Right atrium auricular region (tissue), 2 donors: ENCODE data around the gene KRT35. TPM values are rescaled to one million over a fixed set of nuclear protein-coding genes. Genes with fewer than 3 reads are reported as not detected.

ENCODE experiments used
- DNase-seq: peaks from one replicate; pipeline ENCODE4 v3.0.0-alpha.2; 2019; ENCODE audit warnings: low spot score
- H3K27ac ChIP-seq, 2 donors: fragments of 200-600 bp; sonication (generic); 1 replicate in 1 of 2; 2 replicates in 1 of 2; pipeline ENCODE4 v1.5.1; 2016 to 2019
- H3K27me3 ChIP-seq, 2 donors: fragments of 200-600 bp; sonication (generic); one replicate each; pipeline versions ENCODE4 v1.5.1 to v1.6.0; 2017 to 2019
- H3K36me3 ChIP-seq: fragments of 200-600 bp; sonication (generic); one replicate; pipeline ENCODE4 v1.5.1; 2016
- H3K4me1 ChIP-seq, 2 donors: fragments of 200-600 bp; sonication (generic); one replicate each; pipeline versions ENCODE4 v1.5.1 to v1.6.0; 2017 to 2019
- H3K4me3 ChIP-seq, 2 donors: fragments of 200-600 bp; sonication (generic); 1 replicate in 1 of 2; 2 replicates in 1 of 2; pipeline ENCODE4 v1.5.1; 2017 to 2019; ENCODE audit warnings: mild to moderate bottlenecking in 1 of 2, moderate library complexity in 1 of 2
- H3K9me3 ChIP-seq, 2 donors: fragments of 200-600 bp; sonication (generic); one replicate each; pipeline ENCODE4 v1.5.1; 2019
- CTCF ChIP-seq, 2 donors: fragments of 200-600 bp; sonication (generic); IDR thresholded peaks; one replicate each; pipeline ENCODE4 v1.5.1; 2019; ENCODE audit warnings: antibody characterized with exemption in 2 of 2
- microRNA-seq, 2 donors: library from miRNA; unstranded; fragments of <30 nt; microRNA quantifications; one replicate each; pipeline ENCODE4, GENCODE V29; 2016 to 2017; ENCODE audit warnings: borderline number of aligned reads in 2 of 2, borderline replicate concordance in 1 of 2
- total RNA-seq, 2 donors: library from RNA; depleted of rRNA; stranded (reverse); fragments of >200 nt; gene quantifications; one replicate each; pipeline ENCODE4 v1.1.0, GENCODE V29; 2016

The KRT35 gene
- total RNA-seq, 2 donors from 2014 or later = not detected

GRCh38 chr17:41429667-41430066, 51.3 kb downstream of the KRT35 start:
- H3K27ac ChIP-seq = no peak overlapping the region
- H3K27me3 ChIP-seq = no peaks in the 10 kb centered on the region
- H3K36me3 ChIP-seq = no peaks in the 10 kb centered on the region
- H3K9me3 ChIP-seq = no peaks in the 10 kb centered on the region
- no peak for DNase-seq
- TF ChIP-seq CTCF (IDR thresholded peaks at IDR 0.05) = no peak
- no peak overlapping the region for H3K4me3 ChIP-seq
- H3K4me1 ChIP-seq = no peaks in the 10 kb centered on the region

GRCh38 chr17:41428591-41429291, 52.2 kb downstream of the KRT35 start:
- no peak for TF ChIP-seq CTCF (IDR thresholded peaks at IDR 0.05)

More at GRCh38 chr17:41428591-41429291, 52.2 kb downstream of the KRT35 start:
- H3K9me3 ChIP-seq = no peaks in the 10 kb centered on the region
- no peaks in the 10 kb centered on the region for H3K4me1 ChIP-seq
- H3K36me3 ChIP-seq = no peaks in the 10 kb centered on the region
- no peak overlapping the region for H3K27ac ChIP-seq
- DNase-seq = no peak
- H3K4me3 ChIP-seq = no peak overlapping the region
- no peaks in the 10 kb centered on the region for H3K27me3 ChIP-seq

Small RNA genes lying within 50 kb of the gene (microRNA-seq; reads per million reads assigned to microRNA genes)
- gene MIR6510 = 0 reads per million in 2 donors

Other genes starting within 250 kb of the KRT35 start
- not detected for gene KRTAP9-3, start 248.7 kb downstream of the KRT35 start, total RNA-seq
- not detected for gene KRTAP9-8, start 243.2 kb downstream of the KRT35 start, total RNA-seq
- not detected for gene KRTAP9-4, start 231.5 kb downstream of the KRT35 start, total RNA-seq
- not detected for gene KRTAP9-9, start 225.8 kb downstream of the KRT35 start, total RNA-seq
- not detected for gene KRTAP9-6, start 215.8 kb downstream of the KRT35 start, total RNA-seq
- not detected for gene KRTAP9-7, start 205.5 kb downstream of the KRT35 start, total RNA-seq
- not detected for gene KRTAP29-1, start 178.3 kb downstream of the KRT35 start, total RNA-seq
- not detected for gene KRTAP16-1, start 171.8 kb downstream of the KRT35 start, total RNA-seq
- not detected for gene KRTAP17-1, start 165.4 kb downstream of the KRT35 start, total RNA-seq
- not detected for gene KRT33A, start 130.3 kb downstream of the KRT35 start, total RNA-seq
- not detected for gene KRT33B, start 111.3 kb downstream of the KRT35 start, total RNA-seq
- not detected for gene KRT34, start 98.8 kb downstream of the KRT35 start, total RNA-seq
- gene KRT31, start 83.5 kb downstream of the KRT35 start, total RNA-seq = not detected
- not detected for gene KRT37, start 56.6 kb downstream of the KRT35 start, total RNA-seq
- gene KRT38, start 40.2 kb downstream of the KRT35 start, total RNA-seq = not detected
- not detected for gene KRT32, start 13.8 kb downstream of the KRT35 start, total RNA-seq
- not detected for gene KRT36, start 8.8 kb upstream of the KRT35 start, total RNA-seq
- not detected for gene KRT13, start 24.5 kb upstream of the KRT35 start, total RNA-seq
- gene KRT15, start 37.7 kb upstream of the KRT35 start, total RNA-seq = under 1 TPM in 1 of 2 donors, not detected in 1; 0.47 TPM
- gene KRT19, start 47.2 kb upstream of the KRT35 start, total RNA-seq = 100 to 1,000 TPM in 1 of 2 donors, 10 to 100 TPM in 1; 27.8 to 165 TPM
- gene KRT9, start 90.9 kb upstream of the KRT35 start, total RNA-seq = not detected
- gene KRT14, start 105.7 kb upstream of the KRT35 start, total RNA-seq = 10 to 100 TPM in 1 of 2 donors, not detected in 1; 20.3 TPM
- gene KRT16, start 131.6 kb upstream of the KRT35 start, total RNA-seq = 1 to 10 TPM in 1 of 2 donors, not detected in 1; 2.2 TPM
- not detected for gene KRT17, start 143.4 kb upstream of the KRT35 start, total RNA-seq
- gene EIF1, start 207.7 kb upstream of the KRT35 start, total RNA-seq = 100 to 1,000 TPM; 331 to 390 TPM
- not detected for gene GAST, start 231.2 kb upstream of the KRT35 start, total RNA-seq